Measurements from ENCODE around the gene MTCL1.

Gene MTCL1

GRCh38 chr18:8776013-8776943, 70.9 kb downstream of the MTCL1 start:
- DNase-seq = no peak

DNA sequence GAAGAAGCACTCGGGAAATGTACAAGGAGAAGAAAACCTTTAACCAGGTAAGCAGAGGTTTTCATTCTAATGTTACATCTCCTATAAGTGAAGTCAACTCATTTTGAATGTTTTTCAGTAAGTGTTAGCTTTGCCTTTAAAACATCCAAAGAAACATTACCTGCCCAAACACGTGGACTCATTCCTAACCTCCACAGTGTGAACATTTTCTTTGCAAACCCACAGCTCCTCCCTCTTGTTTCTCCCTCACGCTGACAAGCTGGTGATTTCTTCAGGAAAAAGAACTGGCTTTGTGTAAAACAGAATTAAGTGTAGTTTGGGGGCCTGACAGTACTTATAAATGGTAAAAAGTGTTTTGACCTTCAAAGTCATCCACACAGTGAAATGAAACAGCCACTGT, 72.5 kb downstream of the MTCL1 start:
- no peak for DNase-seq

- DNase-seq = no peak
These were observed 73.0 kb downstream of the MTCL1 start for GRCh38 chr18:8778386-8778785.

DNA sequence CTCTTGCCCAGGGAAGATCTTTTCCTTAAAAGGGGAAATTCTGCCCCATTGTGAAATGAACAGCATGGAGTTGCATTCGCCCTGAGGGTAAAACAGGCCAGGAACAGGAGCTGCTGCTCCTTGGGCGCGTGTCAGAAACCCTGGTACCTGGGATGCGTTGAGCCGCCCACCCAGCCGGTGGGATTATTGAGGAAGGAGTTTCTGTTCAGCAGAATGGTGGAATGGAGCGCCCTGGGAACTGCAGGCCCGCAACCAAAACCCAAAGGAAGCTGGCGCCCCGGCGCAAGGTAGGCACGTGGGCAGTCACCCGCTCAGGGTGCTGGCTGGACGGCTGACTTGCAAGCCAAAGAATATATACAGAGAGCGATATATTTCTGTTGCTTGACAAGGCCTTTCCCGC, 73.5 kb downstream of the MTCL1 start:
- no peak for DNase-seq

DNA sequence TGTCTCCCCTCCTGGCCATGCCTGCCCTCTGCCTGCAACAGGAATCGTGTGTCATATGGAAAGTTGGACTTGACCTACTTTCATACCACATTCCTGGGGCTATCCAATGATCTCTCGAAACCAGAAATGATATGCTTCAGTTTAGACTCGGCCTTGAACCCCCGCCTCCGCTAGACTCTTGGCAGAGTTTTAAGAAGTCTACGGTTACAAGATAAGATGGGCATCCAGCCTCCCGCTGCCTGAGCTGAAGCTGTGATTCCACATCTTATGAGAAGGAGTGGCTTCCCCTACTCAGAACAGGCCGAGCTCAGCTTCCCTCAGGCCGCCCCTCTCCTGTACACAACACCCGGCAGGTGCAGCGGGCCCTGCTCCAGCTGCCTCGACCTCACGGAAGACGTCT, 73.9 kb downstream of the MTCL1 start:
- no peak for DNase-seq

DNA sequence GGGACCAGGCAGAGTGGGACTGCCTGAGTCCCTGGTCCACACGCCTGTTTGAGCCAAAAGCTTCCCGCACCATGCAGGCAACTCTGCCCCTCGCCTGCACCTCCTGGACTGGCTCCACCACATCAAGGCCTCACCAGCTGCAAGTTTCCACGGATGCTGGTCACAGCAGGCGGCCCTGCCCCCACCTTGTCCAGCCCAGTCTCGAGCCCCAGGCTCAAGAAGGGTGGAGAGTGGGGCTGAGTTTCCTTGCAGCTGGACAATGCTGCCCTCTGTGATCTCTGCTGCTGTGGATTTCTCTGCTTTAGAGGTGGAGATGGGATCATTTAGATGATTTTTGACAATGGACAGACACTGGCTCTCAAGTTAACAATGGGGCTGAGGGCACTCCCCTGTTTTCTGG, 74.9 kb downstream of the MTCL1 start:
- DNase-seq = no peak

- no peak for DNase-seq
These were observed 76.3 kb downstream of the MTCL1 start for GRCh38 chr18:8781671-8782070.

DNA sequence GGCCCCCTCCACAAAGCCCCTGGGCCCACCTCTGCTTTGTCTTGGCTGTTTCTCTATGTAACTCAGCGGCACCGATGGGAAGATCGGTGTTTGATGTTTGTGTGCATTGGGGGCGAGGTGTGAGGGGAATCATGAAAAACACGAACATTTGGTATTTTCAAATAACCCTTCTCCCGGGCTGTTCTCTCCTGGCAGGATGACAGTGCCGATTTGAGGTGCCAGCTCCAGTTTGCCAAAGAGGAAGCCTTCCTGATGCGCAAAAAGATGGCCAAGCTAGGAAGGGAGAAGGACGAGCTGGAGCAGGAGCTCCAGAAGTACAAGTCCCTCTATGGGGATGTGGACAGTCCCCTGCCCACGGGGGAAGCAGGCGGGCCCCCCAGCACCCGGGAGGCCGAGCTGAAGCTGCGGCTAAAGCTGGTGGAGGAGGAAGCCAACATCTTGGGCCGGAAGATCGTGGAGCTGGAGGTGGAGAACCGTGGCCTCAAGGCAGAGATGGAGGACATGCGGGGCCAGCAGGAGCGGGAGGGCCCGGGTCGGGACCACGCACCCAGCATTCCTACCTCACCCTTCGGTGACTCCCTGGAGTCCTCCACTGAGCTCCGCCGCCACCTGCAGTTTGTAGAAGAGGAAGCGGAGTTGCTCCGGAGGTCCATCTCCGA, 78.1 kb downstream of the MTCL1 start:
- DNase-seq = no peak

- no peak for DNase-seq
These were observed 78.7 kb downstream of the MTCL1 start for GRCh38 chr18:8783994-8784530.

DNA sequence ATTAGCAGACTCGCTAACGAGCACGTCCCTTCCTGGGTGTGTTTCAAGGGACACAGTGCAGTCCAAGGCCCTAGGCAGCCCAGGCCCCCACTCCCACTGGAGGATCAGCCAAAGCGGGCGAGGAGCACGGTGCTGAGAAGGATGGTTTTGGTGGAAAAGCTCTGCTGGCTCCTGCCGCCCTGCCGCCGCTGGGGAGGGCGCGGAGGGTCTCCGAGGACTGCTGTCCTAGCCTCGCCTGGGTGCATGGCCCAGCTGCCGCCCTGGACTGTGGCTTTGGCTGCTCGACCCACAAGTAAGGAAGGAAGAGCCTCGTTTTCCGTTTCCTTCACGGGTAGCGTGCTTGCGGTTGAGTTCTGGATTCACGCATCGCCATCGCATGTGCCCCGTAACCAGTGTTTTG, 79.9 kb downstream of the MTCL1 start:
- no peak for DNase-seq

DNA sequence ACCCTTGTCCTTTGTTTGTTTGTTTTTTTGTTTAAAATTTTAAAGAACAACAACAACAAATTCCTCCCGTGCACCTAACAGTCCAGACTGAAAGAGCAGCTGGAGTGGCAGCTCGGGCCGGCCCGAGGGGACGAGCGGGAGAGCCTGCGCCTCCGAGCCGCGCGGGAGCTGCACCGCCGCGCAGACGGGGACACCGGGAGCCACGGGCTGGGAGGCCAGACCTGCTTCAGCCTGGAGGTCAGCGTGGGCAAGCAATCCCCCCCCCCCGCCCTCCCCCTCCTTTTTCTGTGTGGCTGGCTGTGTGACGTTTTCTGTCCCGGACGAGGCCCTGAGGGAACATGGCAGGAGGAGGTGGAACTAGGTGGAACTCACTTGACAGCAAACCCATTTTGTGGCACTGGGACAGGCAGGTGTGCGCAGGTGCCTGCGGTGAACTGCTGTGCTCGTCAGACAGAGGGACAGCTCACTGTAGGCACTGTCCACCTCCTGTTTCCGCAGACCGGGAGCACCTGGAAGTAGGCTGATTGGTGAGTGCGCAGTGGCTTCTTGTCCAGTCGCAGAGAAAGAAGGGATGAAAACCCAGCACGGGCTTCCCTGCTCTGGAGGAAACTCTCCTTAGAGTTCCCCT, 80.6 kb downstream of the MTCL1 start:
- DNase-seq = no peak

DNA sequence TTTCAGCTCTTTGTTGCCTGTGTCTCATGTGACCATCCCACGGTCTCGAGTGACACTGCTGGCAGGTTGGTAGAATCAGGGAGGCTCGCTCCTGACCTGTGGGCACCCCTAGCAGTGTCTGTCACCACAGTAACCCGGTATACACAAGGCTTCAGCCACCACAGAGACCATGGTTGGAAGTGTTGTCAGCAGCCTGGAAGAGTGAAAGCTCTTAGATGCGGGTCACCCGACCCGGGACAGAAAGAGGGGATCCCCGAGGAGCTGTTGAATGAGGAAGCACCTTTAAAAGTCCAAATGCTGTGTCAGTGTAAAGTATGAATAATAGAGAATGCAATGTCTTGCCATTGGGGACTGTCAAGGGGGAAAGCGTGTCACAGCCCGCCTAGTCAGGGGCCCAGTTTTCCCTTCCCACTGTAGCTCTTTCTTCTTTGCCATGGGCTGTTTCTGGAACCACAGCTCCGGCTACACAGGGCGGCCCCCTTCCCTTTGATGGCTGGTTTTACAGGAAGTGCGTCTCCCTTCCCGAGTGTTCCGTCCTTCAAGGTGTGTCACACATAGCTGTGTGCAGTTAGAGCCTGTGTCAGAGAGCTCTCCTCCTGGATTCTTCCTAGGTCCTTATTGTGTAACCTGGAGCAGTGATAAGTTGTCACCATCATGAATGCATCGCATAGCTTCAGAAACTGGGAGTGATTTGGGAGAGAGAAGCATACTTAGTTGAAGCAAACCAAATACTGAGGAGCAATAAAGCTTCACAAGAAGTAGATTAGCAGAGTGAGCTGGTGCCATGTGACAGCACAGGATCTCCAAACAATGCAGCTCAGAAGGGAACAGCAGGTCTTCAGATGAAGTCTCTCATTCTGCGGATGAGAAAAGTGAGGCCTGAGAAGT, 81.4 kb downstream of the MTCL1 start:
- DNase-seq = no peak

- no peak for DNase-seq
These were observed 82.0 kb downstream of the MTCL1 start for GRCh38 chr18:8787371-8787670.

GRCh38 chr18:8787794-8788193, 82.4 kb downstream of the MTCL1 start:
- DNase-seq = no peak

- no peak for DNase-seq
These were observed 83.4 kb downstream of the MTCL1 start for GRCh38 chr18:8788503-8789429.

DNA sequence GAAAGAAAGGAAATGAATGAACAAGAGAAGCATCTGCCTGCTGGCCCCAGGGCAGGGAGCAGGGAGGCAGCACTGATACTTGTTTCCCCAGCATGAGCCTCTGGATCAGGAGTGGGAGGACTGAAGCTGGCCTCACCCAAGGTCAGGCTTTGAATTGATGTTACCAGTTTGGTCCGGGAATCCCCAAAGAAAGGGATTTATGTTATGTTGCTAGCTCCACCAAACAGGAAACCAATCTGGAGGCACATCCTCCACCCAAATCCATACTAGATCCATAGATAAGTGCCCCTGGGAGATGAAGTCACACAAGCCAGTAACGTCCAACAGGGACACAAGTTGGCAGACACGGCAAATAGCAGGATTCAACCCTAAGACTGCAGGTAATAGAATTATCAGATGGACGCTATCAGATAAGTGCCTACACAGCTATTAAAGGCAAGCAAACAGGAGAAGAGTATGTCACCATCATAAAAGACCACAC, 85.9 kb downstream of the MTCL1 start:
- DNase-seq = no peak

GRCh38 chr18:8792688-8793316, 87.4 kb downstream of the MTCL1 start:
- no peak for DNase-seq

DNA sequence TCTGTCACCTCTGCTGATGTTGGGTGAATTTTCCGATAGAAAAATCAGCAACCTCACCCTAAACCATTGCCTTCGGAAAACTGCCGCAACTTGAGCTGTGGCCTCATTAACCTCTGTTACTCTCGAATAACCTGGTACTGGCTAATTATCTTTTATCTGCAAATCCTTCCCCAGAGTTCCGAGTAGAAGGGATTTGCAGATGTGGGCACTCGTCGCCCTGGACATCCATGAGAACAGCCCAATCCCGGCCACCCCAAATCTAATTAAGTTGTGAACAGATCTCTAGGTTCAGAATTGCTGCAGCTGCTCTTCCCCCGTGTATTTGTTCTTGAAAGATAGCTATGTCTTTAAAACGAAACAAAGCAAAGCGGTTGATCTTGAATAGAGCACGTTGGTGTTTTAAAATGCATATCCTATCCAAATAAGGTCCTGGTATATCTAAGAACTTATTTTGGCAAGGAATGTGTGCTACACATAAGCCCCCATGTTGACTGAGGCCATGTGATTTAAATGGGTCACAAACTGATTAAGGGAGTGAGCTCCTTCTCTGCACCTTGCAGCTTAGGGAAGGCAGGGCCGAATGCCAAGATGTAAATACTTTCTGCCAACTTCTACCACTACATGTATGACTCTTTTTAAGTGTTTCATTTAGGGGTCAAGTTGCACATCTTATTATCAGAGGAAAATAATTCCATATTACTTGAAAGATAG, 88.2 kb downstream of the MTCL1 start:
- DNase-seq = no peak

DNA sequence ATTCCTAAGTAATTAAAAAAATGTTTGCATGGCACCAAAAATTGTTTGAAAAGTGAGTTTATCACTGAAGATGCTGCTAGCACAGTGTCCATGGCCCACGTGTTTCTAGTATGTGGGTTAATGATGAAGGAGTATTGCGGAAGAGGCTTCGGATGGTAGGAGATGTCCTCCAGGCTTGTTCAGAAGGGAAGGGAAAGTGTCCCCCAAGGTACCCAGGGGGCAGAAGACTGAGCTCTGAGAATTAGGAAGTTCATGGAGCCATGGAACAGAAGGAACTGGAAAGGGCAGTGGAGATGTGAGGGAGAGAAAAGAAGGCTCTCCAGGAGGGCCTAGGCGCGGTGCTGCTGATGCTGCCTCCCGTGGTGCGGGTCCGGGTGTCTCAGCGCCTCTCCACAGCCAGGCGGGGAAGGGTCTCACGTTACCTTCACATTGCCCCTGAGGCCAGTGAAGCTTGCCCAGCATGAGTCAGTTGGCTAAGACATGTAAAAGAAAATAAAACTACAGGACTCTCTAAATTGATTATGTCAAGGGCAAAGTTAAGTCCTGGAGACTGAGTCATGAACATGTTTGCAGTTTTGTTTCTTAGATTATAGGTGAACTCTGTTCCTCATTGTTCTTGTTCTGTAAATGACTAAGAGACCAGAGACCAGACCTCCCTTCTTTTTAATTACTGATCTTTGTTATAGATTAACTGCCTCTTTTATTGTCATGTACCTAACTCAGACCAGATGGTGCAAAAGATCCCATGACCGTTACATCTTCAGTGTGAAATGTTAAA, 89.0 kb downstream of the MTCL1 start:
- no peak for DNase-seq

GRCh38 chr18:8794934-8795280, 89.6 kb downstream of the MTCL1 start:
- DNase-seq = no peak

Measured in SW 1271 (cell line).